Measurements from ENCODE around the gene ASB6. TPM values are rescaled to one million over a fixed set of nuclear protein-coding genes. Genes with fewer than 3 reads are reported as not detected.

Gene ASB6, protein sequence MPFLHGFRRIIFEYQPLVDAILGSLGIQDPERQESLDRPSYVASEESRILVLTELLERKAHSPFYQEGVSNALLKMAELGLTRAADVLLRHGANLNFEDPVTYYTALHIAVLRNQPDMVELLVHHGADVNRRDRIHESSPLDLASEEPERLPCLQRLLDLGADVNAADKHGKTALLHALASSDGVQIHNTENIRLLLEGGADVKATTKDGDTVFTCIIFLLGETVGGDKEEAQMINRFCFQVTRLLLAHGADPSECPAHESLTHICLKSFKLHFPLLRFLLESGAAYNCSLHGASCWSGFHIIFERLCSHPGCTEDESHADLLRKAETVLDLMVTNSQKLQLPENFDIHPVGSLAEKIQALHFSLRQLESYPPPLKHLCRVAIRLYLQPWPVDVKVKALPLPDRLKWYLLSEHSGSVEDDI
- polyA plus RNA-seq (2012; ENCODE audit: insufficient read depth, insufficient read length, low read depth), result 87.7 TPM

DNA sequence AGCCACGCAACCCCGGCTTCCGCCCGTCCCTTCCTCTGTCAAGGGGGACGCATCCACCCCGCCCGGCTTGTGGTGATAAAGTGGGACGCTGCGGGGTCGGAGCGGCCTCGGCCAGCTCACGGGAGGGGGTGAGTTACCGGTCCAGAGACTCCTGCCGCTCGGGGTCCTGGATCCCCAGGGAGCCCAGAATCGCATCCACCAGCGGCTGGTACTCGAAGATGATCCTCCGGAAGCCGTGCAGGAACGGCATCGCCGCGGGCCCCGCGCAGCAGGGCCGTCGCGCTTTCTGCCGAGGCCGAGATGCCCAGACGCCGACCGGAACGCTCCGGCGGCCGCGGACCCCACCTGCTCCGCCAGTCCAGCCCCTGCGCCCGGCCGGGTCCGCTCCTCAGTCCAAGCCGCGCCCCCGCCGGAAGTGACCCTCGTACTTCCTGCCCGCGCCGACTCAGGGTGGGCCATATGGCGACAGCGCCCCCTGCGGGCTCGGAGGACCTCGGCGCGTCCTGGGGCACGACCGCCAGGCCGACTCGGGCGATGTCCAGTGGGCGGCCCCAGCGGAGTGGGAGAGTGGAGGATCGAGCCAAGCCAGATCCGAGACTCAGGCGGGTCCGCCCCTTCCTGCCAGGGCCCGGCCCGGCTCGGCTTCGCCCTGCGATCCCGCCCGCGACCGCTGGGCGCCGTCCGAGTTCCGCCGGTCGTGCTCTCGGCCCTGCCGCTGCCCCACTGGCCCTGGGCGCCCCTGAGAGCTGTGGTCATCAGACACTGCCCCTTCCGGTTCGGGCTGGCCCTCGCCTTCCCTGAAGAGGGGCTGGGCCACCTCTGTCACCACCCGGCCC lies at the start of gene ASB6:
TSS of gene ASB6 (minus strand) at position 402 of the 836 bp plus-strand sequence. CDS start at position 250, 152 bp downstream.
- Histone ChIP-seq H3K9me3 (no peaks in the 10 kb centered on the region), H3K27me3 (no peaks in the 10 kb centered on the region), H3K36me3 (peaks cover 26% of the 10 kb centered on the region), H3K4me1 (peaks cover 10% of the 10 kb centered on the region), H3K4me3 (ENCODE audit: low read depth, low read length) (peak within 1 kb of the TSS; percentile 97)
- peak; percentile 99 for DNase-seq
- TF ChIP-seq, protein P1, sequence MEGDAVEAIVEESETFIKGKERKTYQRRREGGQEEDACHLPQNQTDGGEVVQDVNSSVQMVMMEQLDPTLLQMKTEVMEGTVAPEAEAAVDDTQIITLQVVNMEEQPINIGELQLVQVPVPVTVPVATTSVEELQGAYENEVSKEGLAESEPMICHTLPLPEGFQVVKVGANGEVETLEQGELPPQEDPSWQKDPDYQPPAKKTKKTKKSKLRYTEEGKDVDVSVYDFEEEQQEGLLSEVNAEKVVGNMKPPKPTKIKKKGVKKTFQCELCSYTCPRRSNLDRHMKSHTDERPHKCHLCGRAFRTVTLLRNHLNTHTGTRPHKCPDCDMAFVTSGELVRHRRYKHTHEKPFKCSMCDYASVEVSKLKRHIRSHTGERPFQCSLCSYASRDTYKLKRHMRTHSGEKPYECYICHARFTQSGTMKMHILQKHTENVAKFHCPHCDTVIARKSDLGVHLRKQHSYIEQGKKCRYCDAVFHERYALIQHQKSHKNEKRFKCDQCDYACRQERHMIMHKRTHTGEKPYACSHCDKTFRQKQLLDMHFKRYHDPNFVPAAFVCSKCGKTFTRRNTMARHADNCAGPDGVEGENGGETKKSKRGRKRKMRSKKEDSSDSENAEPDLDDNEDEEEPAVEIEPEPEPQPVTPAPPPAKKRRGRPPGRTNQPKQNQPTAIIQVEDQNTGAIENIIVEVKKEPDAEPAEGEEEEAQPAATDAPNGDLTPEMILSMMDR (IDR thresholded peaks at IDR 0.05; ENCODE audit: low read depth, low read length), result peak; percentile 70

DNA sequence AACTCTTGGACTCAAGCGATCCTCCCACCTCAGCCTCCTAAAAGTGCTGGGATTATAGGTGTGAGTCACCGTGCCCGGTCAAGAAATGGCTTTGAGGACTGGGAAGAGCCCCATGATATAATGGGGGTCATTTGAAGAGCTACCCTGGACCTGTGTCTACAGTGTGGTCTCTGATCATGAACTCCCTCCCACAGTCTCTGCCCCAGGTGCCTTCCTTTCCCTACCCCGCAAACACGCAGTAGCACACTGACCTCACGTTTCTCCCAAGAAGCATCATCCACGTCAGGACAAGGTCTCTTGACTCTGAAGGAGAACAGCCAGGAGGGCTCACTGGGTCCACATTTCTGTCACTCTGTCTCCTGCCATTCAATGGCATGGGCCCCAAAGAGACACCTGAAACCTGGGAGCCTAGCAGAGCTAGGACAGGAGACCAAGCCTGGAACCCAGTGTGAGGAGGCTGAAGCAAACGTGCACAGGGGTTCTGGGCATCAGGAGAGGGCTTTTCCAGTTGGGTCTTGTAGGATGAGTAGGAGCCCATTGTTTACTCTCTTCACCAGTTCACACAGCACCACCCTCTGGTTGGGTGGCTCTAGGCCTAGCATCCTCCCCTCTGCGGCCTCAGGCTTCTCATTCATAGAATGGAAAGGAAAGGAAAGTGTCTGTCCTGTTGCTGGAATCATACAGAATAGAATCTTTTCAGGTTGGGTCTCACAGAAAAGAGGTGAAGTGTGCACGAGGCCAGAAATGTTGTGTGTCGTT lies 46.5 kb upstream of the ASB6 start:
- Histone ChIP-seq H3K9me3 (no peaks in the 10 kb centered on the region), H3K4me3 (ENCODE audit: low read depth, low read length) (no peak overlapping the region), H3K4me1 (no peaks in the 10 kb centered on the region), H3K36me3 (no peaks in the 10 kb centered on the region), H3K27me3 (no peaks in the 10 kb centered on the region)
- TF ChIP-seq, protein P1 (IDR thresholded peaks at IDR 0.05; ENCODE audit: low read depth, low read length), result no peak; the same call in 1 of the 2 replicates
- no peak for DNase-seq

DNA sequence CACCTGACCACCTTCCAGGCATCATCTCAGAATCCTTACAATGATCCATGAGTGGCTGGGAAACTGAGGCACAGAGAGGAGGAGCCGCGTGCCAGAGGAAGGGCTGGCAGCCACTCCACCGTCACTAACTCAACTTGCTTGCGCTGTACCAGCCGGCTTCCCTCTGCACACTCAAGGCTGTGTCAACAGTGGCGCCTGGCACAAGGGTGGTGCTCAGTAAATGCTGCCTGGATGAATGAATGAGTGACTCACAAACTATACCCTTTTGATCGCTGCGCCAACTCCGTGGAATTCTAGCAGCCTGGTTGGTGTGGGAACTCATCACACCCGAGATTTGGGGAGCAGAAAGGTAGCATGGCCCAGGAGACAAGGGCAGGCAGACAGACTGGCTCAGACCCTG lies 45.4 kb upstream of the ASB6 start:
- Histone ChIP-seq H3K4me1 (no peaks in the 10 kb centered on the region), H3K9me3 (no peaks in the 10 kb centered on the region), H3K4me3 (ENCODE audit: low read depth, low read length) (no peak overlapping the region), H3K27me3 (no peaks in the 10 kb centered on the region), H3K36me3 (no peaks in the 10 kb centered on the region)
- TF ChIP-seq, protein P1 (IDR thresholded peaks at IDR 0.05; ENCODE audit: low read depth, low read length), result no peak
- DNase-seq, result no peak

DNA sequence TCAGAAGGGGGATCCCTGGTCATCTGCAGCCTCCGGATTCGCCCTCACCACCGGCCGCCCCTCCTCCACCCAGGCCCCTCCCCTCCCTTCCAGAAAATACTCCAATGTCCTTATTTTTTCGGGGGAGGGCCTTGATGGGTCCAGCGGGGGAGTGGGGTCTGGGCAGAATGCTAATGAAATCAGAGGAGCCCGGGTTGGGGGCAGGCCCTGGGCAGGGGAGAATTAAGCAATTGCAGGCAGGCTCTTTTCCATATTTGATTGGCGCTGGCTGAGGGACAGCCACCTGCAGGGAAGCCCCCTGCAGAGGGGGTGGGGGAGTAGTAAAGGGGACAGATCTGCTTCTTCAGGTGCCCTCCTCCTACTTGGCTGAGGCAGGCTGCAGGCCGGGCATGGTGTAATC lies 44.8 kb upstream of the ASB6 start:
- no peak for DNase-seq
- TF ChIP-seq, protein P1 (IDR thresholded peaks at IDR 0.05; ENCODE audit: low read depth, low read length), result no peak
- Histone ChIP-seq H3K27me3 (no peaks in the 10 kb centered on the region), H3K4me1 (no peaks in the 10 kb centered on the region), H3K4me3 (ENCODE audit: low read depth, low read length) (no peak overlapping the region), H3K9me3 (no peaks in the 10 kb centered on the region), H3K36me3 (no peaks in the 10 kb centered on the region)

DNA sequence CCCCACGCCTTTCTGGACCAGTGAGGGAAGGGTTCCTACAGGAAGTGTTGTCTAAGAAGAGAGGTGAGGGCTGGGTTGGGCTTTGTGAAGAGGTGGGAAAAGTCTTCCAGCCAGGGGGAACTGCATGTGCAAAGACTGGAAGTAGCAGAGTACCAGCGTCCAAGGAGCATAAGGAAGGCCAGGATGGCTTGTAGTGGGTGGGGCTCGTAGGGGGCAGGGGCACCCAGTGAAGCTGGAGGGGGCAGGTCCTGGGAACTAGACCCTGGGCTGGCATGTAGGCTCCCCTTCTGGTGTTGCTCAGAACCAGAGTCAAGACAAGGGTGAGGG lies 43.9 kb upstream of the ASB6 start:
- no peak for DNase-seq
- no peaks in the 10 kb centered on the region for H3K36me3 ChIP-seq
- TF ChIP-seq, protein P1 (IDR thresholded peaks at IDR 0.05; ENCODE audit: low read depth, low read length), result no peak
- no peak overlapping the region for H3K4me3 ChIP-seq (ENCODE audit: low read depth, low read length)
- no peaks in the 10 kb centered on the region for H3K9me3 ChIP-seq
- no peaks in the 10 kb centered on the region for H3K4me1 ChIP-seq
- no peaks in the 10 kb centered on the region for H3K27me3 ChIP-seq

Measured in BE2C (cell line).